H1 (cell line): ENCODE measurements around the gene CCL1. TPM values are rescaled to one million over a fixed set of nuclear protein-coding genes. Genes with fewer than 3 reads are reported as not detected.

Experiments
- CTCF ChIA-PET: fragments of 300-600 bp; sonication (Branson Sonifier 250); formaldehyde crosslinking; loops from one replicate; lab custom pipeline; 2021; ENCODE audit not compliant: partially characterized antibody; lab: Charles Lee
- POLR2A ChIA-PET: fragments of 300-600 bp; sonication (Branson Sonifier 250); formaldehyde crosslinking; loops from one replicate; lab custom pipeline; 2021; ENCODE audit warnings: inconsistent platforms; ENCODE audit not compliant: partially characterized antibody; lab: Charles Lee
- DNase-seq, 2 experiments: peaks; one replicate each; pipeline versions ENCODE4 v3.0.0 to v3.0.0-alpha.2; 2010 to 2022; ENCODE audit warnings: low spot score in 2 of 2, low read depth in 1 of 2, mixed read lengths in 1 of 2
- FAIRE-seq: peaks from 2 replicates; lab custom pipeline; 2011; peaks lifted over from hg19 to GRCh38; lab: Jason Lieb, UNC
- H2AFZ ChIP-seq: 2 replicates; pipeline ENCODE4 v1.8.1; 2012; ENCODE audit warnings: low read length, inconsistent platforms
- H2AK5ac ChIP-seq: 2 replicates; pipeline ENCODE4 v1.6.1; 2013; ENCODE audit warnings: low read depth, low read length
- H2BK120ac ChIP-seq: replicated peaks from 2 replicates; pipeline ENCODE3; 2013; ENCODE audit warnings: low read depth, low read length, inconsistent platforms
- H2BK12ac ChIP-seq: 2 replicates; pipeline ENCODE4 v1.6.1; 2013; ENCODE audit warnings: low read depth, low read length
- H2BK15ac ChIP-seq: 2 replicates; pipeline ENCODE4 v1.6.1; 2013; ENCODE audit warnings: low read length
- H2BK20ac ChIP-seq: 2 replicates; pipeline ENCODE4 v1.6.1; 2013; ENCODE audit warnings: low read length
- H2BK5ac ChIP-seq: 2 replicates; pipeline ENCODE4 v1.6.1; 2013; ENCODE audit warnings: low read depth, low read length
- H3K14ac ChIP-seq: 2 replicates; pipeline ENCODE4 v1.6.1; 2013; ENCODE audit warnings: inconsistent platforms; ENCODE audit not compliant: insufficient read length
- H3K18ac ChIP-seq: 2 replicates; pipeline ENCODE4 v1.6.1; 2013; ENCODE audit warnings: low read length; ENCODE audit errors: extremely low read depth
- H3K23ac ChIP-seq: 2 replicates; pipeline ENCODE4 v1.6.1; 2013; ENCODE audit warnings: inconsistent platforms; ENCODE audit not compliant: insufficient read length
- H3K23me2 ChIP-seq: 2 replicates; pipeline ENCODE4 v1.6.1; 2013; ENCODE audit warnings: low read depth, low read length
- H3K27ac ChIP-seq: 2 replicates; pipeline ENCODE4 v1.6.1; 2011; ENCODE audit warnings: low read depth, low read length, inconsistent platforms
- H3K27me3 ChIP-seq, 4 experiments: replicated peaks in 1 of 4; 1 replicate in 1 of 4; 2 replicates in 3 of 4; pipeline versions ENCODE4 v1.6.1 to v1.8.1; 2011 to 2013; ENCODE audit warnings: low read length in 3 of 4, mild to moderate bottlenecking in 3 of 4, inconsistent platforms in 2 of 4, mixed read lengths in 2 of 4, moderate library complexity in 1 of 4; ENCODE audit not compliant: control insufficient read depth in 3 of 4, insufficient read depth in 3 of 4; ENCODE audit errors: extremely low read depth in 1 of 4
- H3K36me3 ChIP-seq, 4 experiments: 2 replicates each; pipeline versions ENCODE4 v1.6.1 to v1.8.1; 2011 to 2013; ENCODE audit warnings: mild to moderate bottlenecking in 4 of 4, low read length in 3 of 4, moderate library complexity in 2 of 4, control low read depth in 1 of 4, inconsistent platforms in 1 of 4; ENCODE audit not compliant: insufficient read depth in 4 of 4, control insufficient read depth in 2 of 4
- H3K4ac ChIP-seq: replicated peaks from 2 replicates; pipeline ENCODE3; 2013; ENCODE audit warnings: low read length, low read depth, mixed read lengths, inconsistent platforms; ENCODE audit not compliant: insufficient read length
- H3K4me1 ChIP-seq, 4 experiments: replicated peaks in 1 of 4; 1 replicate in 1 of 4; 2 replicates in 3 of 4; pipeline versions ENCODE4 v1.6.1 to v1.8.1; 2011 to 2013; ENCODE audit warnings: low read length in 3 of 4, inconsistent platforms in 2 of 4, mixed read lengths in 1 of 4; ENCODE audit not compliant: insufficient read depth in 4 of 4, control insufficient read depth in 3 of 4
- H3K4me2 ChIP-seq, 2 experiments: 2 replicates each; pipeline versions ENCODE4 v1.6.1 to v1.8.1; 2011 to 2013; ENCODE audit warnings: low read depth in 2 of 2, low read length in 2 of 2, control low read depth in 1 of 2, inconsistent platforms in 1 of 2, mild to moderate bottlenecking in 1 of 2; ENCODE audit not compliant: insufficient read depth in 1 of 2
- H3K4me3 ChIP-seq, 4 experiments: fragments of 200-600, 300-600 bp in 1 of 4; sonication (generic), shearing (Covaris generic), sonication (Bioruptor Twin) in 1 of 4; 2 replicates each; pipeline versions ENCODE4 v1.5.1 to v1.8.1; 2011 to 2016; ENCODE audit warnings: low read length in 4 of 4, low read depth in 3 of 4, control low read depth in 2 of 4, inconsistent platforms in 2 of 4, mild to moderate bottlenecking in 2 of 4, mixed read lengths in 1 of 4, moderate library complexity in 1 of 4; ENCODE audit not compliant: insufficient read depth in 2 of 4; ENCODE audit errors: extremely low read depth in 1 of 4
- H3K56ac ChIP-seq: replicated peaks from 2 replicates; pipeline ENCODE3; 2013; ENCODE audit warnings: low read depth, mild to moderate bottlenecking, mixed read lengths, low read length, inconsistent platforms; ENCODE audit not compliant: insufficient read length
- H3K79me1 ChIP-seq: 2 replicates; pipeline ENCODE4 v1.6.1; 2013; ENCODE audit warnings: low read depth, low read length, control low read depth
- H3K79me2 ChIP-seq, 2 experiments: 2 replicates each; pipeline versions ENCODE4 v1.6.1 to v1.8.1; 2012 to 2013; ENCODE audit warnings: low read length in 2 of 2, mild to moderate bottlenecking in 2 of 2, inconsistent platforms in 1 of 2; ENCODE audit not compliant: insufficient read depth in 2 of 2, control insufficient read depth in 1 of 2
- H3K9ac ChIP-seq, 4 experiments: replicated peaks in 1 of 4; 1 replicate in 1 of 4; 2 replicates in 3 of 4; pipeline versions ENCODE4 v1.6.1 to v1.8.1; 2011 to 2013; ENCODE audit warnings: low read depth in 3 of 4, low read length in 3 of 4, control low read depth in 2 of 4, mild to moderate bottlenecking in 2 of 4, moderate library complexity in 2 of 4, inconsistent platforms in 1 of 4; ENCODE audit errors: extremely low read depth in 1 of 4
- H3K9me3 ChIP-seq, 2 experiments: 2 replicates each; pipeline versions ENCODE4 v1.6.1 to v1.8.1; 2012 to 2013; ENCODE audit warnings: mild to moderate bottlenecking in 2 of 2, moderate library complexity in 2 of 2, control low read depth in 1 of 2, inconsistent platforms in 1 of 2, low read depth in 1 of 2, low read length in 1 of 2, mixed read lengths in 1 of 2; ENCODE audit not compliant: insufficient read depth in 2 of 2
- H4K20me1 ChIP-seq, 2 experiments: replicated peaks in 1 of 2; 2 replicates each; pipeline versions ENCODE3 to v1.8.1; 2011 to 2013; ENCODE audit warnings: inconsistent platforms in 2 of 2, low read length in 2 of 2, mild to moderate bottlenecking in 1 of 2; ENCODE audit not compliant: insufficient read depth in 2 of 2, control insufficient read depth in 1 of 2
- H4K5ac ChIP-seq: 2 replicates; pipeline ENCODE4 v1.6.1; 2013; ENCODE audit warnings: low read length, low read depth, mixed read lengths, inconsistent platforms; ENCODE audit not compliant: insufficient read length
- H4K8ac ChIP-seq: 2 replicates; pipeline ENCODE4 v1.8.0; 2013; ENCODE audit warnings: mild to moderate bottlenecking, moderate library complexity, low read length, inconsistent platforms; ENCODE audit not compliant: insufficient read depth; ENCODE audit errors: extremely low read depth
- H4K91ac ChIP-seq: replicated peaks from 2 replicates; pipeline ENCODE3; 2013; ENCODE audit warnings: low read length, mixed read lengths, inconsistent platforms; ENCODE audit not compliant: insufficient read length
- ATF2 ChIP-seq: IDR thresholded peaks from 2 replicates; pipeline ENCODE4 v1.6.1; 2012; ENCODE audit warnings: low read length, inconsistent platforms
- CHD2 ChIP-seq: IDR thresholded peaks from 2 replicates; pipeline ENCODE4 v1.6.1; 2012; ENCODE audit warnings: low read length, improper control_type of control experiment
- CTCF ChIP-seq, 3 experiments: IDR thresholded peaks; 1 replicate in 2 of 3; 2 replicates in 1 of 3; pipeline versions ENCODE4 v1.5.1 to v1.6.1; 2011; ENCODE audit warnings: low read length in 3 of 3, mild to moderate bottlenecking in 3 of 3, inconsistent platforms in 2 of 3, low read depth in 1 of 3, moderate library complexity in 1 of 3; ENCODE audit not compliant: insufficient read depth in 1 of 3; ENCODE audit errors: control extremely low read depth in 1 of 3
- EP300 ChIP-seq, 2 experiments: IDR thresholded peaks; 1 replicate in 1 of 2; 2 replicates in 1 of 2; pipeline ENCODE4 v1.6.1; 2011 to 2012; ENCODE audit warnings: low read depth in 2 of 2, low read length in 2 of 2, mild to moderate bottlenecking in 2 of 2, borderline replicate concordance in 1 of 2, inconsistent platforms in 1 of 2, moderate library complexity in 1 of 2
- FOSL1 ChIP-seq: IDR thresholded peaks from 2 replicates; pipeline ENCODE4 v1.6.1; 2011; ENCODE audit warnings: mild to moderate bottlenecking, low read depth, low read length, moderate library complexity; ENCODE audit not compliant: insufficient read depth
- JUND ChIP-seq: IDR thresholded peaks from 2 replicates; pipeline ENCODE4 v1.6.1; 2011; ENCODE audit warnings: mild to moderate bottlenecking, improper control_type of control experiment, low read length
- MAFK ChIP-seq: IDR thresholded peaks from 2 replicates; pipeline ENCODE4 v1.6.1; 2012; ENCODE audit warnings: low read depth, mild to moderate bottlenecking, improper control_type of control experiment, low read length
- YY1 ChIP-seq: IDR thresholded peaks from 2 replicates; pipeline ENCODE4 v1.6.1; 2011; ENCODE audit warnings: low read depth, mild to moderate bottlenecking, low read length
- ZNF274 ChIP-seq: IDR thresholded peaks from 2 replicates; pipeline ENCODE4 v1.7.0; 2012; ENCODE audit warnings: low read length, borderline replicate concordance; ENCODE audit errors: extremely low read depth
- WGBS, 2 experiments: shearing (Covaris generic) in 1 of 2; methylation state at CpG; one replicate each; pipeline versions ENCODE4 v1.1.6 to v1.1.7; 2013 to 2015; ENCODE audit warnings: low lambda C conversion rate in 2 of 2, mixed read lengths in 2 of 2, inconsistent platforms in 1 of 2, low coverage in 1 of 2, missing lambda C conversion rate in 1 of 2; ENCODE audit not compliant: insufficient replicate concordance in 2 of 2, insufficient coverage in 1 of 2, insufficient read length in 1 of 2; ENCODE audit errors: extremely low coverage in 1 of 2, missing lambda C conversion rate in 1 of 2; 5-methylcytosine and 5-hydroxymethylcytosine counted together
- polyA plus RNA-seq, 7 experiments: library from polyadenylated mRNA; depleted of rRNA in 3 of 7; stranded (reverse) in 5 of 7; unstranded in 2 of 7; fragments of >200 nt in 5 of 7; fragments of 200-250 nt in 2 of 7; gene quantifications; 1 replicate in 5 of 7; 2 replicates in 1 of 7; 4 replicates in 1 of 7; pipeline versions ENCODE4 v1.2.1 to v1.2.3, GENCODE V29; 2011 to 2013; ENCODE audit warnings: missing spikeins in 2 of 7, mixed read lengths in 2 of 7
- total RNA-seq: library from RNA; stranded (reverse); fragmentation: NEBNext Ultra II Directional; extraction: Animal tissue kit (Norgen Biotek cat#: 25700); gene quantifications from 2 replicates; pipeline ENCODE4 v1.2.1, GENCODE V29; 2021

The CCL1 gene
- total and polyA plus RNA-seq, 2 of the 8 experiments (the other 6 are each of a cell fraction or from before 2014, with no cell fraction given) = not detected

GRCh38 chr17:34384271-34384670 lies 21.2 kb upstream of the CCL1 start:
- no peaks in the 10 kb centered on the region for H3K36me3 ChIP-seq
- no peak overlapping the region for H4K5ac ChIP-seq
- no peak overlapping the region for H3K14ac ChIP-seq
- H4K20me1 ChIP-seq = no peaks in the 10 kb centered on the region
- no peak overlapping the region for H4K8ac ChIP-seq
- H3K79me2 ChIP-seq = no peaks in the 10 kb centered on the region
- H3K27me3 ChIP-seq = no peaks in the 10 kb centered on the region; a peak in 1 of 7 replicates
- no peak overlapping the region for H2AK5ac ChIP-seq
- CTCF ChIA-PET = interaction anchor here (0.6 to 2.4 kb wide), 4 partner anchors 11 to 23 kb away, joined by 3 to 17 read pairs (median 8); no protein-coding TSS in a partner anchor
- H3K23me2 ChIP-seq = no peaks in the 10 kb centered on the region
- H2BK120ac ChIP-seq = no peak overlapping the region
- H3K4me1 ChIP-seq = no peaks in the 10 kb centered on the region
- H3K18ac ChIP-seq = no peak overlapping the region
- no peak overlapping the region for H3K4ac ChIP-seq
- POLR2A ChIA-PET = interaction anchor here (1.0 kb wide), 1 partner anchor 10 kb away, joined by 3 read pairs; no protein-coding TSS in a partner anchor
- WGBS, 2 experiments = 96% methylated on average over 1 of the region's 1 CpG; no CpG with 5 or more reads in 1 of the 2 experiments
- H2BK5ac ChIP-seq = no peak overlapping the region
- no peak overlapping the region for H3K56ac ChIP-seq
- no peak for FAIRE-seq
- no peak overlapping the region for H3K4me2 ChIP-seq
- no peak overlapping the region for H2AFZ ChIP-seq
- no peak overlapping the region for H4K91ac ChIP-seq
- no peaks in the 10 kb centered on the region for H3K79me1 ChIP-seq
- no peak overlapping the region for H3K9ac ChIP-seq
- no peak overlapping the region for H2BK12ac ChIP-seq
- DNase-seq = no peak
- H3K27ac ChIP-seq = no peak overlapping the region
- no peak overlapping the region for H2BK15ac ChIP-seq
- no peak overlapping the region for H2BK20ac ChIP-seq
- TF ChIP-seq FOSL1 = no peak
- no peak for TF ChIP-seq MAFK
- TF ChIP-seq CTCF (IDR thresholded peaks at IDR 0.05; ENCODE audit: control extremely low read depth in 1 of 3, insufficient read depth in 1 of 3, low read depth in 1 of 3, low read length in 3 of 3) = no peak
- TF ChIP-seq ATF2 = no peak
- no peak for TF ChIP-seq JUND
- no peak for TF ChIP-seq CHD2
- no peak for TF ChIP-seq ZNF274
- TF ChIP-seq EP300 (IDR thresholded peaks at IDR 0.05; ENCODE audit: borderline replicate concordance in 1 of 2, low read depth in 2 of 2, low read length in 2 of 2) = no peak
- no peak for TF ChIP-seq YY1
- TF ChIP-seq, all 59 proteins: peak for 0
- H3K4me3 ChIP-seq = no peak overlapping the region
- H3K23ac ChIP-seq = no peak overlapping the region
- no peaks in the 10 kb centered on the region for H3K9me3 ChIP-seq
